GM12892 (cell line): ENCODE data around the gene BORCS8.

Experiments
- POLR2A ChIP-seq: IDR thresholded peaks from 2 replicates; pipeline ENCODE4 v1.6.1; 2011; ENCODE audit warnings: low read depth, low read length, control low read depth
- POLR2AphosphoS5 ChIP-seq: IDR thresholded peaks from 2 replicates; pipeline ENCODE4 v1.6.1; 2011; ENCODE audit warnings: low read depth, low read length, control low read depth
- TAF1 ChIP-seq: IDR thresholded peaks from 2 replicates; pipeline ENCODE4 v1.6.1; 2011; ENCODE audit warnings: low read depth, mild to moderate bottlenecking, control low read depth, low read length, borderline replicate concordance

DNA sequence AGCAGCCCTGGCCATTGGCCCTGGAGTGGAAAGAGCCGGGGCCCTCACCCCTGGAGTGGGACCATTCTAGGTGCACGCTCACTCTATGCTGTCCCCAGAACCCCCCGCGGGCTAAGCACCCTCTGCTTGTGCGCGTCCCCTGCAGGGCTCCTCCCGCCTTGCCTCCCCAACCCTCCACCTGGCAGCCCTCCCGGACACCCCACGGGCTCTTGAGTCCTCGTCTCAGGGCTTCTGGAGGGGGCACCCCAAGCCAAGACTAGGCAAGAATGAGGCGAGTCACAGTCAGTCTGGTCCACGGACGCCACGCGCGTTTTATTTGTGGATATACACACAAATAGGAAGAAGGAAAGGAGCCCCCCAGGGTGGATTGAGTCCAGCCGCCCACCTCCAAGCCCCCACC, 46.7 kb downstream of the BORCS8 start:
- TF ChIP-seq POLR2A (no peak), POLR2AphosphoS5 (no peak), TAF1 (no peak)
